HL-60 (cell line): ENCODE data around the gene TMEM31.

Source experiments
- DNase-seq, 2 experiments: peaks; one replicate each; pipeline ENCODE4 v3.0.0-alpha.2; 2010 to 2020; ENCODE audit warnings: low read depth in 1 of 2, low spot score in 1 of 2
- H3K27ac ChIP-seq: fragments of 250-450 bp; sonication (Bioruptor Pico); replicated peaks from 2 replicates; pipeline ENCODE4 v1.5.1; 2020; ENCODE audit warnings: mild to moderate bottlenecking, moderate library complexity
- H3K27me3 ChIP-seq: fragments of 250-450 bp; sonication (Bioruptor Pico); 2 replicates; pipeline ENCODE4 v1.5.1; 2021; ENCODE audit warnings: mild to moderate bottlenecking, moderate library complexity; ENCODE audit not compliant: insufficient read depth, poor library complexity, severe bottlenecking
- H3K4me3 ChIP-seq: replicated peaks from 2 replicates; pipeline ENCODE4 v1.5.1; 2011; ENCODE audit warnings: mild to moderate bottlenecking, control low read depth, low read length; ENCODE audit not compliant: insufficient read depth
- GABPA ChIP-seq: IDR thresholded peaks from 2 replicates; pipeline ENCODE4 v1.6.1; 2012; ENCODE audit warnings: low read depth
- POLR2AphosphoS5 ChIP-seq: IDR thresholded peaks from 2 replicates; pipeline ENCODE4 v1.6.1; 2012; ENCODE audit warnings: low read depth
- SPI1 ChIP-seq: IDR thresholded peaks from 2 replicates; pipeline ENCODE4 v1.6.1; 2012; ENCODE audit warnings: low read depth, mild to moderate bottlenecking, borderline replicate concordance
- TF ChIP-seq, protein P1 (sequence below): IDR thresholded peaks from 2 replicates; pipeline ENCODE4 v1.6.1; 2012; ENCODE audit warnings: low read depth; ENCODE audit not compliant: insufficient replicate concordance
- TF ChIP-seq, protein P2 (sequence below): IDR thresholded peaks from one replicate; pipeline ENCODE4 v1.5.1; 2011; ENCODE audit warnings: low read length, control low read depth, inconsistent platforms; ENCODE audit not compliant: insufficient read depth

The TMEM31 gene

DNA sequence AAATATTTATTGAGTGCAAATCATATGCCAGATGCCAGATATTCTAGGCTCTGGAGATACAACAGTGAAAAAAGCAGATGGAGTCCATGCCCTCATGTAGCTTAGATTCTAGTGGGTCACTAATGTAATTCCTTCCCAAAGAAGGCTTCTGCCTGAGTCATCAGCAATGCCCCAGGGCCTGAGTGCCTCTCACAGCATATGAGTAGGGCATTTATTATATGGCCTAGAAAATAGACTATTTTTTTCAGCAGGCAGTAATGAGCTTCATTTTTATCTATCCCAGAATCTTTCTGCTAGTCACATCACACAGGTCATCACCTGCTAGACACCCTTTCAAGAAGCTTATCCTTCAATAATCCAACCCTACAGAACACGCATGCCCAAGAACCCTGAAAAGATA, 22.3 kb downstream of the TMEM31 start:
- H3K27ac ChIP-seq: no peak overlapping the region
- no peak for DNase-seq
- TF ChIP-seq GABPA: no peak
- H3K4me3 ChIP-seq: no peak overlapping the region
- H3K27me3 ChIP-seq: peaks cover 2% of the 10 kb centered on the region

DNA sequence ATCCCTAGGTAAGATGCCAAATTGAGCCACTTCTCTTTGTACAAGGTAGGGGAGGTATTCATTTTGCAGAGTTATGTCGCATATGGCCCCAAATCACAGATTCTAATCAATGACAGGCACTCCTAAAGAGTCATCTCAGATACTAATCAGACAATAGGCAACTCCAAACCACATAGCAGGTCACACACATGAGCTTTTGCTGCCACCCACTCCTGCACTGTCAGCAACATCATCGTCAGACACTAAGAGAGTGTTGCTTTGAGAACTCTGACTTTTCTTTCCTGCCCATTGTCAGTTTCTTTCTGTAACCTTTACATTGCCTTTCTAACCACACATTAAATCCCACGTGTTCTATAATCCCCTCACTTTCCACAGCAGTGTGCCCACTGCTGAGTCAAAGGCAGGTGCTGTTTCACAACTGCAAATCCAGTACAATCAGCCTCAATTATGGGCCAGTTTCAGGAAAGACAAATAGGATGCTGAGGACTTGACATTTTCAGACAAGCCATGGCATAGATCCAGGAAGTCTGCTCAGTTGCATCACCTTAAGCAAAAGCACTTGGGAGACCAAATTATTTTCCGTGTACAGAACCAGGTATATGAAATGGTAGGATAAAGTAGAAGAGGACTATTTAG, 23.5 kb downstream of the TMEM31 start:
- DNase-seq: no peak
- no peak for TF ChIP-seq POLR2AphosphoS5
- TF ChIP-seq, protein P1, sequence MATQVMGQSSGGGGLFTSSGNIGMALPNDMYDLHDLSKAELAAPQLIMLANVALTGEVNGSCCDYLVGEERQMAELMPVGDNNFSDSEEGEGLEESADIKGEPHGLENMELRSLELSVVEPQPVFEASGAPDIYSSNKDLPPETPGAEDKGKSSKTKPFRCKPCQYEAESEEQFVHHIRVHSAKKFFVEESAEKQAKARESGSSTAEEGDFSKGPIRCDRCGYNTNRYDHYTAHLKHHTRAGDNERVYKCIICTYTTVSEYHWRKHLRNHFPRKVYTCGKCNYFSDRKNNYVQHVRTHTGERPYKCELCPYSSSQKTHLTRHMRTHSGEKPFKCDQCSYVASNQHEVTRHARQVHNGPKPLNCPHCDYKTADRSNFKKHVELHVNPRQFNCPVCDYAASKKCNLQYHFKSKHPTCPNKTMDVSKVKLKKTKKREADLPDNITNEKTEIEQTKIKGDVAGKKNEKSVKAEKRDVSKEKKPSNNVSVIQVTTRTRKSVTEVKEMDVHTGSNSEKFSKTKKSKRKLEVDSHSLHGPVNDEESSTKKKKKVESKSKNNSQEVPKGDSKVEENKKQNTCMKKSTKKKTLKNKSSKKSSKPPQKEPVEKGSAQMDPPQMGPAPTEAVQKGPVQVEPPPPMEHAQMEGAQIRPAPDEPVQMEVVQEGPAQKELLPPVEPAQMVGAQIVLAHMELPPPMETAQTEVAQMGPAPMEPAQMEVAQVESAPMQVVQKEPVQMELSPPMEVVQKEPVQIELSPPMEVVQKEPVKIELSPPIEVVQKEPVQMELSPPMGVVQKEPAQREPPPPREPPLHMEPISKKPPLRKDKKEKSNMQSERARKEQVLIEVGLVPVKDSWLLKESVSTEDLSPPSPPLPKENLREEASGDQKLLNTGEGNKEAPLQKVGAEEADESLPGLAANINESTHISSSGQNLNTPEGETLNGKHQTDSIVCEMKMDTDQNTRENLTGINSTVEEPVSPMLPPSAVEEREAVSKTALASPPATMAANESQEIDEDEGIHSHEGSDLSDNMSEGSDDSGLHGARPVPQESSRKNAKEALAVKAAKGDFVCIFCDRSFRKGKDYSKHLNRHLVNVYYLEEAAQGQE: no peak
- no peak for TF ChIP-seq GABPA
- no peak for TF ChIP-seq SPI1
- TF ChIP-seq, protein P2, sequence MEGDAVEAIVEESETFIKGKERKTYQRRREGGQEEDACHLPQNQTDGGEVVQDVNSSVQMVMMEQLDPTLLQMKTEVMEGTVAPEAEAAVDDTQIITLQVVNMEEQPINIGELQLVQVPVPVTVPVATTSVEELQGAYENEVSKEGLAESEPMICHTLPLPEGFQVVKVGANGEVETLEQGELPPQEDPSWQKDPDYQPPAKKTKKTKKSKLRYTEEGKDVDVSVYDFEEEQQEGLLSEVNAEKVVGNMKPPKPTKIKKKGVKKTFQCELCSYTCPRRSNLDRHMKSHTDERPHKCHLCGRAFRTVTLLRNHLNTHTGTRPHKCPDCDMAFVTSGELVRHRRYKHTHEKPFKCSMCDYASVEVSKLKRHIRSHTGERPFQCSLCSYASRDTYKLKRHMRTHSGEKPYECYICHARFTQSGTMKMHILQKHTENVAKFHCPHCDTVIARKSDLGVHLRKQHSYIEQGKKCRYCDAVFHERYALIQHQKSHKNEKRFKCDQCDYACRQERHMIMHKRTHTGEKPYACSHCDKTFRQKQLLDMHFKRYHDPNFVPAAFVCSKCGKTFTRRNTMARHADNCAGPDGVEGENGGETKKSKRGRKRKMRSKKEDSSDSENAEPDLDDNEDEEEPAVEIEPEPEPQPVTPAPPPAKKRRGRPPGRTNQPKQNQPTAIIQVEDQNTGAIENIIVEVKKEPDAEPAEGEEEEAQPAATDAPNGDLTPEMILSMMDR: no peak
- no peak overlapping the region for H3K4me3 ChIP-seq

DNA sequence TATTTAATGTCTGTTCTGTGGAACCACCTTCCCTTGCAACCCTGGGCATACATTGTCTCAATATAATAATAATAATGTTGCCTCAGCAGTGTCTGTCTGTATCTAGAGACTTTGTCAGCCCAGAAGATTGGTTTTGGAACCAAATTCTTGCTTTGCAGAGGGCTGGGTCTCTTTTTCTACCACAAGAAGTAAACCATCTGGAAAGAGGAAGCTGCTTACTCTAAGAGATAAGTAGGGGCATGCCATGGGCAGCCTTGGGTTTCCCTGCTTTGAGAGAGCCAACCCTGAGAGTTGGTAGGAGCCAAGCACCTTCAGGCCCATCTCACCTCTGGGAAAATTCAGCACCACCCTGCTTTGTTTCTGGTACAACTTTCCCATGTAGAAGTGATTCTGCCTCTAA, 27.0 kb downstream of the TMEM31 start:
- H3K27me3 ChIP-seq: peaks cover 2% of the 10 kb centered on the region
- TF ChIP-seq GABPA: no peak
- DNase-seq: no peak
- H3K4me3 ChIP-seq: no peak overlapping the region
- H3K27ac ChIP-seq: no peak overlapping the region

More for the DNA sequence above, 23.5 kb downstream of the TMEM31 start:
- no peak overlapping the region for H3K27ac ChIP-seq
- peaks cover 2% of the 10 kb centered on the region for H3K27me3 ChIP-seq

DNA sequence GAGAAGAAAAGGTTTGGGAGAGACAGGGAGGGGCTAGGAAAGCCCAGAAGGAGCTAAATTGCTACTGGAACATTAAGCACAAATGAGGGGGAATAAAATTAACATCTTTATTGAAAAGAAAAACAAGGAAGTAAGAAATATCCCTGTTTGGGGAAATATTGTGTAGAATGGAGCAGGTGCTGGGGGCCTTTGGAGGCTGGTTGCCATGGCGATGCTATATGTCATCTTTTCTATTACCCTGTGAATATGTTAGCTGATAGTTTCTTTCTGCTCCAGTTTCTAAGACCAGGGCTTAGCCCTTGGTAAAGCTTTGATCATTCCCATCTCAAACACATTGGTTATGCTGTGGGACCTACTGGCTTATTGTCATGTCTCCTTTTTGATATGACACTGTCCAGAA, 28.7 kb downstream of the TMEM31 start:
- no peak overlapping the region for H3K4me3 ChIP-seq
- H3K27ac ChIP-seq: no peak overlapping the region
- TF ChIP-seq SPI1 (no peak), GABPA (no peak), POLR2AphosphoS5 (no peak)
- TF ChIP-seq, protein P1: no peak
- TF ChIP-seq, protein P2: no peak
- no peak for DNase-seq
- no peaks in the 10 kb centered on the region for H3K27me3 ChIP-seq

DNA sequence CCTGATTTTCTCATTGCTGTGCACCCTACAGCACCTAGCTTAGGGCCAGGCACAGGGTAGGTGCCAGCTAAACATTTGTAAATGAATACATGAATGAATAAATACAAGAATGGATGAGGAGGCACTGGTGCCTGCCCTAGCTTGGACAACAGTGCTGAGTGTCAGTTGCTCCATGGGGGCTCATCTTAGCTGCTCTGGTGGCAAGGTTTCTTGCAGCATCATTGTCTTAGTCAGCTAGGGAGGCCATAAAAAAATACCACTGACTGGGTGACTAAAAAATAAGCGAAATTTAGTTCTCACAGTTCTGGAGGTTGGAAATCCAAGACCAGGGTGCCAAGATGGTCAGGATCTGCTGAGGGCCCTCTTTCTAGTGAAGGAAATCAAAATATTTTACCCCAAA, 31.2 kb downstream of the TMEM31 start:
- H3K27me3 ChIP-seq: no peaks in the 10 kb centered on the region
- TF ChIP-seq POLR2AphosphoS5 (no peak), SPI1 (no peak), GABPA (no peak)
- TF ChIP-seq, protein P2: no peak
- TF ChIP-seq, protein P1: no peak
- no peak overlapping the region for H3K4me3 ChIP-seq

More for the DNA sequence above, 31.2 kb downstream of the TMEM31 start:
- no peak for DNase-seq
- no peak overlapping the region for H3K27ac ChIP-seq
